Measurements from ENCODE around the gene SLC4A7.

GRCh38 chr3:27526614-27527315 is 42.6 kb upstream of the SLC4A7 start:
- no peak for TF ChIP-seq POLR2A (IDR thresholded peaks at IDR 0.05; ENCODE audit: low read depth, low read length)
- no peak for TF ChIP-seq NKRF (conservative IDR thresholded peaks at IDR 0.05)
- no peak for TF ChIP-seq REST (IDR thresholded peaks at IDR 0.05; ENCODE audit: low read depth, low read length)
- no peak for TF ChIP-seq MXI1 (IDR thresholded peaks at IDR 0.05; ENCODE audit: low read depth, low read length)
- no peak for TF ChIP-seq EGR1 (IDR thresholded peaks at IDR 0.05; ENCODE audit: borderline replicate concordance in 1 of 2, low read depth in 2 of 2, low read length in 2 of 2)
- TF ChIP-seq EP300 (IDR thresholded peaks at IDR 0.05; ENCODE audit: borderline replicate concordance in 1 of 2, control insufficient read depth in 1 of 2, low read depth in 2 of 2, low read length in 2 of 2), result no peak
- no peak for TF ChIP-seq ZBED1 (IDR thresholded peaks at IDR 0.05; ENCODE audit: borderline replicate concordance)
- TF ChIP-seq CTCF (IDR thresholded peaks at IDR 0.05 in 2 of 3, conservative IDR thresholded peaks at IDR 0.05 in 1 of 3; ENCODE audit: control insufficient read depth in 2 of 3, extremely low read depth in 1 of 3, insufficient read depth in 1 of 3, low read depth in 3 of 3, low read length in 3 of 3), result no peak
- no peak for TF ChIP-seq CHD2 (IDR thresholded peaks at IDR 0.05; ENCODE audit: borderline replicate concordance, low read depth, low read length)
- TF ChIP-seq SREBF2 (IDR thresholded peaks at IDR 0.05; ENCODE audit: low read length), result no peak

Measured in GM12878 (cell line).